GM10248 (cell line): ENCODE data around the gene OSTM1.

Source experiments
- CTCF ChIA-PET: fragments of 300-600 bp; sonication (Branson Sonifier 250); formaldehyde crosslinking; extraction: SDS; loops from one replicate; lab custom pipeline; 2021; ENCODE audit warnings: antibody characterized with exemption; lab: Yijun Ruan, JAX
- POLR2A ChIA-PET: fragments of 350-650 bp; sonication (Branson Sonifier 250); formaldehyde crosslinking; extraction: SDS; loops from one replicate; lab custom pipeline; 2020; ENCODE audit warnings: antibody characterized with exemption; lab: Yijun Ruan, JAX
- DNase-seq: peaks from one replicate; pipeline ENCODE4 v3.0.0; 2012; ENCODE audit errors: extremely low spot score
- CTCF ChIP-seq: IDR thresholded peaks from 2 replicates; pipeline ENCODE4 v1.5.1; 2012; ENCODE audit warnings: mild to moderate bottlenecking, low read depth; ENCODE audit errors: extremely low read depth, missing control alignments, control extremely low read depth

Gene OSTM1

DNA sequence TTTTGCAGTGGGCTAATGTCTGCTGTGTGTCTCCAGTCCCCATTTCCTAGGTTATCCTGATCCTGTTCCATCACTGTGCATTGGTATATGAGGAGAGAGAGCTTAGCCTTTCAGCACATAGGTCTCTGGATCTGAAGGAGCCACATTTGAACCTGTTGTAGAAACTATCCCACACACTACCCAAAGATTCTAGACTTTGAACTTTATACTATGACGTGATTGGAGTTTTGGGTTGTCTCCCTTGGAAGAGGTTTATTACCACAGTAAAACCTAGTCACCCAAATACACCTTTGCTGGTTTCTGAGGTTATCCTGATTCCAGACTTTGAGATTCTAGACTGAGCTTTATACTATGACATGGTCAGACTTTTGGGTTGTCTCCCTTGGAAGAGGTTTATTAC lies 8.0 kb upstream of the OSTM1 start:
- no peak for TF ChIP-seq CTCF
- ChIA-PET CTCF (interaction anchor here (0.9 kb wide), 1 partner anchor 11 kb away, joined by 3 read pairs; no protein-coding TSS in a partner anchor), POLR2A (no interaction called here)
- no peak for DNase-seq

GRCh38 chr6:108080010-108080780 lies 5.7 kb upstream of the OSTM1 start:
- ChIA-PET CTCF (interaction anchor here (0.8 kb wide), 1 partner anchor 31 kb away, joined by 3 read pairs; no protein-coding TSS in a partner anchor), POLR2A (no interaction called here)
- no peak for TF ChIP-seq CTCF
- no peak for DNase-seq

GRCh38 chr6:108078191-108078590 lies 3.6 kb upstream of the OSTM1 start:
- no peak for TF ChIP-seq CTCF
- ChIA-PET POLR2A (no interaction called here), CTCF (no interaction called here)
- no peak for DNase-seq

DNA sequence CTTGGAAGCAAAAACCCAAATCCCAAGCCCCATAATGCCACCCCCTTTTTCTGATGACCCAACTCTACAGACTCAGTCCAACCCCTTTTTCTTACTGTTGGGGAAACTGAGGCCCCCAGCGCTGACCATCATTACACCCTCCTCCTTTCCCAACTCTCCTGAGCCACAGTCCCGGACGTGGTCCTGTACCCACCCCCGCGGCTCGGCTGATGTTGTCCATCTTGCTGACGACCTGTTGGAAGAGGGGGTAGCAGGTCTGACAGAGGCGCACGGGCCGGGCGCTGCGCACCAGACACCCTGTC lies 533 bp downstream of the OSTM1 start:
- DNase-seq: no peak
- ChIA-PET CTCF (interaction anchor here (0.8 kb wide), 1 partner anchor 13 kb away, joined by 3 read pairs; no protein-coding TSS in a partner anchor), POLR2A (no interaction called here)
- TF ChIP-seq CTCF: no peak

DNA sequence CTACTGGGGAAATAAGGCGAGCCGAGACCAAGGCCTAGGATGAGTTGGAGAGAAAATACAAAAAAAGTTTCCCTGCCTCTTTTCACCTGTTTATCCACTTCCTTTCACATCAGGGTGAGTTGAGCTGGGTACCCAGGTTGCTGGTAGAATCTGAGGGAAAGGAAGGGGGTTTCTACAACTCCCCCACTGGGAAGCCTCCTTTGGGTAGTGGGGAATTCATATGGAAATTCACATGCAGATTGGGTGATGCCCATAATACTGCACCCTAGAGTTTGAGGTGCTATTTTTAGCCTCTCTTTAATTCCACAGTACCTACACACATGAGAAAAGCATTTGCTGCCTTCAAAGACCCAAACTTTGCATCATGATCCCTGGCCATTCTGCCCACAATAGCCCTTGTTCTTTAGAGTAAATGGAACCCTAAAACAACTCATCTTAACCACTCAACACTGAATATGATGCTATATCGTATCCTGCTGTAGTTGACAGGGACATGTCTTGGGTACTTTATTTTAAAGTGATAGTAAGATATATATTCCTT lies 2.7 kb downstream of the OSTM1 start:
- TF ChIP-seq CTCF: no peak
- CTCF ChIA-PET: interaction anchor here (1.0 to 1.2 kb wide), 3 partner anchors 11 to 22 kb away, joined by 3 to 4 read pairs (median 3); no protein-coding TSS in a partner anchor
- DNase-seq: no peak
- POLR2A ChIA-PET: no interaction called here

GRCh38 chr6:108068618-108069017 lies 5.9 kb downstream of the OSTM1 start:
- ChIA-PET POLR2A (no interaction called here), CTCF (interaction anchor here (1.4 to 2.4 kb wide), 2 partner anchors 9 to 19 kb away, joined by 3 to 6 read pairs; no protein-coding TSS in a partner anchor)
- no peak for TF ChIP-seq CTCF
- no peak for DNase-seq
